Suprapubic skin (tissue), 4 donors: Measurements from ENCODE around the gene ERC2. TPM values are rescaled to one million over a fixed set of nuclear protein-coding genes. Genes with fewer than 3 reads are reported as not detected.

Experiments used
- DNase-seq, 2 donors: peaks; one replicate each; pipeline ENCODE4 v3.0.0-alpha.2; 2019; ENCODE audit warnings: low spot score in 2 of 2
- H3K27ac ChIP-seq: fragments of 200-600 bp; sonication (generic); one replicate; pipeline ENCODE4 v1.5.1; 2019
- H3K27me3 ChIP-seq: fragments of 200-600 bp; sonication (generic); one replicate; pipeline ENCODE4 v1.5.1; 2019
- H3K36me3 ChIP-seq: fragments of 200-600 bp; sonication (generic); one replicate; pipeline ENCODE4 v1.5.1; 2019
- H3K4me1 ChIP-seq: fragments of 200-600 bp; sonication (generic); one replicate; pipeline ENCODE4 v1.5.1; 2019
- H3K4me3 ChIP-seq: fragments of 200-600 bp; sonication (generic); one replicate; pipeline ENCODE4 v1.5.1; 2019; ENCODE audit warnings: mild to moderate bottlenecking
- H3K9me3 ChIP-seq: fragments of 200-600 bp; sonication (generic); one replicate; pipeline ENCODE4 v1.5.1; 2019
- EP300 ChIP-seq: sonication (generic); formaldehyde crosslinking; IDR thresholded peaks from one replicate; pipeline ENCODE4 v1.6.1; 2017; ENCODE audit warnings: antibody characterized with exemption
- POLR2A ChIP-seq, 2 donors: fragments of 450-650 bp; IDR thresholded peaks; one replicate each; pipeline ENCODE4 v1.6.1; 2017; ENCODE audit warnings: antibody characterized with exemption in 2 of 2, mild to moderate bottlenecking in 2 of 2, moderate library complexity in 2 of 2
- POLR2AphosphoS5 ChIP-seq, 3 donors: sonication (generic); formaldehyde crosslinking; IDR thresholded peaks; one replicate each; pipeline ENCODE4 v1.6.1; 2017; ENCODE audit warnings: antibody characterized with exemption in 3 of 3
- WGBS: methylation state at CpG from one replicate; pipeline ENCODE4 v1.1.5; 2018; 5-methylcytosine and 5-hydroxymethylcytosine counted together
- total RNA-seq, 4 donors: library from RNA; depleted of rRNA; stranded (reverse); fragments of >200 nt; gene quantifications; one replicate each; pipeline ENCODE4 v1.1.0, GENCODE V29; 2016
- TF ChIP-seq, protein P1 (sequence below), 2 donors: fragments of 200-600 bp in 1 of 2; fragments of 450-650 bp in 1 of 2; sonication (generic) in 1 of 2; IDR thresholded peaks; one replicate each; pipeline ENCODE4 v1.5.1; 2016 to 2019; ENCODE audit warnings: antibody characterized with exemption in 2 of 2, mild to moderate bottlenecking in 1 of 2, moderate library complexity in 1 of 2

The ERC2 gene
- total RNA-seq, 4 donors from 2014 or later: 0.21 TPM; not detected in 3

DNA sequence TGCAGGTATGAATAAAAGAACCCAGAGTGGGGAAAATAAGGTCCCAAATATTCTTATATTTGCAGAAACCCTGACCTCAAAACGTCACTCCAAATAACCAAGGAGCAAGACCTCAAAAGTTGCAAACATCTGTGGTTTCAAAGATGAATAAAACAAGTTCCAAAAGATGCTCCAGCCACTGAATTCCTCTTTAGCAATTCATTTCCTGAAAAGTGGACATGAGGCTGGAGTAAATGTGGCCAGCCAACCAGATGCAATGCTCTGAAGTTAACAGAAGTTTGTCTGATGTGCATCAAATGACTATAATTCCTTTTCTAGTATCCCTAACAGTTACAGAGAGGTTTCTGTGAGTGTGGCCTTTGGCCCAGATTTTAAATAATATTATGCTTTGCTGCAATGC, 910.0 kb downstream of the ERC2 start:
- H3K4me3 ChIP-seq: no peak overlapping the region
- TF ChIP-seq EP300 (no peak), POLR2A (IDR thresholded peaks at IDR 0.05) (no peak), POLR2AphosphoS5 (IDR thresholded peaks at IDR 0.05) (no peak)
- TF ChIP-seq, protein P1, sequence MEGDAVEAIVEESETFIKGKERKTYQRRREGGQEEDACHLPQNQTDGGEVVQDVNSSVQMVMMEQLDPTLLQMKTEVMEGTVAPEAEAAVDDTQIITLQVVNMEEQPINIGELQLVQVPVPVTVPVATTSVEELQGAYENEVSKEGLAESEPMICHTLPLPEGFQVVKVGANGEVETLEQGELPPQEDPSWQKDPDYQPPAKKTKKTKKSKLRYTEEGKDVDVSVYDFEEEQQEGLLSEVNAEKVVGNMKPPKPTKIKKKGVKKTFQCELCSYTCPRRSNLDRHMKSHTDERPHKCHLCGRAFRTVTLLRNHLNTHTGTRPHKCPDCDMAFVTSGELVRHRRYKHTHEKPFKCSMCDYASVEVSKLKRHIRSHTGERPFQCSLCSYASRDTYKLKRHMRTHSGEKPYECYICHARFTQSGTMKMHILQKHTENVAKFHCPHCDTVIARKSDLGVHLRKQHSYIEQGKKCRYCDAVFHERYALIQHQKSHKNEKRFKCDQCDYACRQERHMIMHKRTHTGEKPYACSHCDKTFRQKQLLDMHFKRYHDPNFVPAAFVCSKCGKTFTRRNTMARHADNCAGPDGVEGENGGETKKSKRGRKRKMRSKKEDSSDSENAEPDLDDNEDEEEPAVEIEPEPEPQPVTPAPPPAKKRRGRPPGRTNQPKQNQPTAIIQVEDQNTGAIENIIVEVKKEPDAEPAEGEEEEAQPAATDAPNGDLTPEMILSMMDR (IDR thresholded peaks at IDR 0.05): no peak
- 71% methylated on average over 1 of the region's 1 CpG for WGBS

DNA sequence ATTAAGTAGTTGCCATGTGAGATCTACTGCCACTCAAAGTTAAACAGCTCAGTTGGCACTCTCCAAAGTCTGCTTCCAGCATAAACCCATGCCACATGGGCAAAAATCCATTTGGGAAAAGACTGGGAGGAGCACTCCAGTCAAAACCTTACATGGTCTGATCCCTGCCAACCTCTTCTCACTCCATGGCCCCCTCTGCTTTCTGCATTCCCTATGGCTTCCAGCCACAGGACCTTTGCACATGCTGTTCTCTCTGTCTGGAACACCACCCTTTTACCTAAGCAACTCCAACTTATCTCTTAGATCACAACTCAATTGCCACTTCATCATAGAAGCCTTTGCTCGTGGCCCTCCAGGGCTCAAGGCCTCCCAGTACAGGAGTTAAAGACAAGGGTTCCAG, 910.7 kb downstream of the ERC2 start:
- Histone ChIP-seq H3K36me3 (no peaks in the 10 kb centered on the region), H3K9me3 (no peaks in the 10 kb centered on the region), H3K27ac (no peak overlapping the region), H3K4me1 (no peaks in the 10 kb centered on the region), H3K27me3 (no peaks in the 10 kb centered on the region), H3K4me3 (no peak overlapping the region)
- WGBS: 74% methylated on average over 1 of the region's 1 CpG
- TF ChIP-seq POLR2AphosphoS5 (IDR thresholded peaks at IDR 0.05) (no peak), POLR2A (IDR thresholded peaks at IDR 0.05) (no peak), EP300 (no peak)
- TF ChIP-seq, protein P1 (IDR thresholded peaks at IDR 0.05): no peak
- no peak for DNase-seq

More for the DNA sequence above, 910.0 kb downstream of the ERC2 start:
- Histone ChIP-seq H3K27ac (no peak overlapping the region), H3K27me3 (no peaks in the 10 kb centered on the region), H3K9me3 (no peaks in the 10 kb centered on the region), H3K36me3 (no peaks in the 10 kb centered on the region), H3K4me1 (no peaks in the 10 kb centered on the region)
- no peak for DNase-seq

DNA sequence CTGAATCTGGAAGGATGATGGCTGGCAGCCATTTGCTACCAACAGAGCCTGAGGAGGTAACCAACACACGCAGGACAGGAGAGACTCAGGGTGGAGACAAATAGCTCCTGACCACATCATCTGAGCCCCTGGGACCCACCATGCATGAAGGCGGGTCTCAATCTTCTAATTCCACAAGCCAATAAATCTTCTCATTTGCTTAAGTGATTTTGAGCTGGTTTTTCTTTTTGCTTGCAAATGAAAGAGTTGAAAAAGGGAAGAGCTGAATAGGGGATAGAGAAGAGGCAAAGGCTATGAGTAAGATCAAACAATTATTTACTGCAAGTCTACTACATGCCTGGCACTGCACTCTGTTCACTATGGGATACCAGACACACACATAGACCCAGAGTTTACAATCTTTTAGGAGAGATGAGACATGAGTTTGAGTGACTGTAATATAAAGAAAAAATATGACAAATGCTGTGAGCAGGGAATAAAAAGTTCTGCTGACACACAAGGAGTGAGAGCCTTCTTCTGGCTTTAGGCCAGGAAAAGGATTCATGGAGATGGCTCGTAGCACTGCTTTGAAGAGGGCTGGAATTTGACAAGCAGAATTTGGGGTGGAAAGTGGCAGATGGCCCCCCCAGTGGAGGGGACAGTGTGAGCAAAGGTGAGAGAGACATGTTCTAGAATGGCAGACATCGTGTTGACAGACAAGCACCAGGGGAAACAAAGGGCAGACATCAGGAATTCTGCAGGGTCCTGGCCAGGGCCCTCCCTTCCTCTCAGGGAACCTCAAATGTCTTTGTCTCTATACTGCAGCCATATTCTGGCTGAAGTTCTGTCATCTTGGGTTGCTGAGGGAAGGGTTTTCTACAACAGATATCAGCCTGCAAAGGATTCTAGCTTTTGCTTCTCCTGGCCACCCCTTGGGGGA, 911.4 kb downstream of the ERC2 start:
- no peak for TF ChIP-seq POLR2AphosphoS5 (IDR thresholded peaks at IDR 0.05)
- TF ChIP-seq, protein P1 (IDR thresholded peaks at IDR 0.05): no peak
- no peak for TF ChIP-seq EP300
- TF ChIP-seq POLR2A (IDR thresholded peaks at IDR 0.05): no peak
- WGBS: 71% methylated on average over 4 of the region's 4 CpGs
- no peak overlapping the region for H3K27ac ChIP-seq
- no peaks in the 10 kb centered on the region for H3K4me1 ChIP-seq
- no peak for DNase-seq
- no peaks in the 10 kb centered on the region for H3K27me3 ChIP-seq
- no peak overlapping the region for H3K4me3 ChIP-seq
- no peaks in the 10 kb centered on the region for H3K36me3 ChIP-seq
- H3K9me3 ChIP-seq: no peaks in the 10 kb centered on the region

DNA sequence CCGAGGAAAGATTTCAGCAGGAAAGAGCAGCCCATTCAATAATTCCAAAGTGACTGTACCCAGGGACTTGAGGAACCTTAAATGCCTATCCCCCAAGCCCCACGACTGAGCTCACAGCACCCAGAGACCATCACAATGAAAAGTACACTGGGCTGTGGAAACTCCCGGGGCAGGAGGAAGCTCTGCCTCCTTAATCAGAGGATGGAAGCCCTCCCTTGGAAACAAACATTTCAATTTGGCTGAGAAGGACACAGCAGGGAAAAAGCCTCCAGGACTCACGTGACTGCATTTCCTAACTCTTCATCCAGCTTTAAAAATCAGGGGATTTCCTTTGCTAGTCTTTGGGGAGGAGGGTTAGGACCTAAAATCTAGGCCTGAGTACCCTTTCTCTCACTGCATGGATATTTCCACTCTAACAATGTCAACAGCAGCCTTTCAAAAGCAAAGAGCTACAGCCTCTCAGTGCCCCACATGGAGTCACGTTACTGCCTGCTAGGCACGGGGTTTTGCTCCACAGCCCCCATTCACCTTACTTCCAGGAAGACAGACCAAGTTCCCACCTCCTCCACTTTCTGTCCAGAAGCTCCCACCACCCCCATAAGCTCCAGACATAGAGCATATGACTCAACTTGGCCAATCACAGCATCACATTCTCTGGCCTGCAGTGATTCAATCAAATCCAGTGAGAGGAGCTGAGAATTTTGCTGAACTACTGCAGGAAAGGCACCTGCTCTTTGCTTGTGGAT, 912.2 kb downstream of the ERC2 start:
- Histone ChIP-seq H3K4me3 (no peak overlapping the region), H3K9me3 (no peaks in the 10 kb centered on the region), H3K4me1 (no peaks in the 10 kb centered on the region), H3K36me3 (no peaks in the 10 kb centered on the region), H3K27me3 (no peaks in the 10 kb centered on the region), H3K27ac (no peak overlapping the region)
- no peak for DNase-seq
- 71% methylated on average over 6 of the region's 6 CpGs for WGBS
- TF ChIP-seq POLR2AphosphoS5 (IDR thresholded peaks at IDR 0.05): no peak
- TF ChIP-seq EP300: no peak
- TF ChIP-seq POLR2A (IDR thresholded peaks at IDR 0.05): no peak
- TF ChIP-seq, protein P1 (IDR thresholded peaks at IDR 0.05): no peak
